GOT3 (cell line): Measurements from ENCODE around the gene CTSL.

Source experiments
- DNase-seq: peaks from one replicate; lab custom pipeline; 2025; ENCODE audit warnings: mixed read lengths; lab: John Stamatoyannopoulos, UW

The CTSL gene

GRCh38 chr9:87701491-87701890 lies 24.4 kb upstream of the CTSL start:
- DNase-seq, result no peak

GRCh38 chr9:87701931-87702421 lies 23.9 kb upstream of the CTSL start:
- DNase-seq, result no peak

GRCh38 chr9:87702921-87703320 lies 23.0 kb upstream of the CTSL start:
- no peak for DNase-seq

- no peak for DNase-seq
These were observed 22.2 kb upstream of the CTSL start for GRCh38 chr9:87703636-87704276.

- no peak for DNase-seq
These were observed 21.6 kb upstream of the CTSL start for GRCh38 chr9:87704342-87704741.

- DNase-seq, result no peak
These were observed 19.7 kb upstream of the CTSL start for GRCh38 chr9:87706066-87706739.

GRCh38 chr9:87707805-87708506 lies 18.0 kb upstream of the CTSL start:
- DNase-seq, result no peak

GRCh38 chr9:87708546-87708945 lies 17.4 kb upstream of the CTSL start:
- no peak for DNase-seq

- no peak for DNase-seq
These were observed 16.8 kb upstream of the CTSL start for GRCh38 chr9:87708986-87709728.

- no peak for DNase-seq
These were observed 15.5 kb upstream of the CTSL start for GRCh38 chr9:87710443-87710842.

GRCh38 chr9:87711857-87712800 lies 13.8 kb upstream of the CTSL start:
- DNase-seq, result no peak

- DNase-seq, result no peak
These were observed 13.1 kb upstream of the CTSL start for GRCh38 chr9:87712801-87713277.

GRCh38 chr9:87713278-87713987 lies 12.5 kb upstream of the CTSL start:
- DNase-seq, result peak; percentile 49

- DNase-seq, result no peak
These were observed 12.0 kb upstream of the CTSL start for GRCh38 chr9:87713988-87714330.

- no peak for DNase-seq
These were observed 11.1 kb upstream of the CTSL start for GRCh38 chr9:87714819-87715218.

- no peak for DNase-seq
These were observed 9.8 kb upstream of the CTSL start for GRCh38 chr9:87716141-87716540.

- DNase-seq, result no peak
These were observed 8.5 kb upstream of the CTSL start for GRCh38 chr9:87717456-87717855.

GRCh38 chr9:87718231-87718630 lies 7.7 kb upstream of the CTSL start:
- no peak for DNase-seq

- DNase-seq, result no peak
These were observed 6.9 kb upstream of the CTSL start for GRCh38 chr9:87718852-87719612.

- DNase-seq, result no peak
These were observed 5.7 kb upstream of the CTSL start for GRCh38 chr9:87720173-87720572.
